ENCODE measurements around the gene PTPRE.

PTPRE gene

GRCh38 chr10:128102480-128103228 lies 195.8 kb downstream of the PTPRE start:
- Histone ChIP-seq H3K27me3 (ENCODE audit: control insufficient read depth, insufficient read depth, low read length) (no peaks in the 10 kb centered on the region), H3K4me1 (ENCODE audit: control insufficient read depth, insufficient read depth, low read length) (no peaks in the 10 kb centered on the region), H3K36me3 (ENCODE audit: control insufficient read depth, insufficient read depth, low read length) (peaks cover 61% of the 10 kb centered on the region), H3K9ac (ENCODE audit: low read depth, low read length) (no peak overlapping the region), H3K4me3 (ENCODE audit: low read depth, low read length) (no peak overlapping the region), H3K9me3 (ENCODE audit: control insufficient read depth, insufficient read depth, low read length) (no peaks in the 10 kb centered on the region)

GRCh38 chr10:128103229-128103714 lies 196.4 kb downstream of the PTPRE start:
- Histone ChIP-seq H3K9ac (ENCODE audit: low read depth, low read length) (no peak overlapping the region), H3K36me3 (ENCODE audit: control insufficient read depth, insufficient read depth, low read length) (peaks cover 65% of the 10 kb centered on the region)

GRCh38 chr10:128105383-128105782 lies 198.5 kb downstream of the PTPRE start:
- no peaks in the 10 kb centered on the region for H3K27me3 ChIP-seq (ENCODE audit: control insufficient read depth, insufficient read depth, low read length)
- peaks cover 60% of the 10 kb centered on the region for H3K36me3 ChIP-seq (ENCODE audit: control insufficient read depth, insufficient read depth, low read length)
- no peaks in the 10 kb centered on the region for H3K4me1 ChIP-seq (ENCODE audit: control insufficient read depth, insufficient read depth, low read length)
- H3K9me3 ChIP-seq (ENCODE audit: control insufficient read depth, insufficient read depth, low read length): no peaks in the 10 kb centered on the region
- no peak overlapping the region for H3K9ac ChIP-seq (ENCODE audit: low read depth, low read length)
- H3K4me3 ChIP-seq (ENCODE audit: low read depth, low read length): no peak overlapping the region

More at GRCh38 chr10:128103229-128103714, 196.4 kb downstream of the PTPRE start:
- Histone ChIP-seq H3K4me3 (ENCODE audit: low read depth, low read length) (no peak overlapping the region), H3K4me1 (ENCODE audit: control insufficient read depth, insufficient read depth, low read length) (no peaks in the 10 kb centered on the region), H3K9me3 (ENCODE audit: control insufficient read depth, insufficient read depth, low read length) (no peaks in the 10 kb centered on the region), H3K27me3 (ENCODE audit: control insufficient read depth, insufficient read depth, low read length) (no peaks in the 10 kb centered on the region)

- Histone ChIP-seq H3K27me3 (ENCODE audit: control insufficient read depth, insufficient read depth, low read length) (no peaks in the 10 kb centered on the region), H3K9ac (ENCODE audit: low read depth, low read length) (no peak overlapping the region), H3K9me3 (ENCODE audit: control insufficient read depth, insufficient read depth, low read length) (no peaks in the 10 kb centered on the region), H3K4me3 (ENCODE audit: low read depth, low read length) (no peak overlapping the region), H3K4me1 (ENCODE audit: control insufficient read depth, insufficient read depth, low read length) (no peaks in the 10 kb centered on the region), H3K36me3 (ENCODE audit: control insufficient read depth, insufficient read depth, low read length) (peaks cover 59% of the 10 kb centered on the region)
Observed at GRCh38 chr10:128109707-128110106, 202.8 kb downstream of the PTPRE start.

- no peak overlapping the region for H3K4me3 ChIP-seq (ENCODE audit: low read depth, low read length)
- H3K27me3 ChIP-seq (ENCODE audit: control insufficient read depth, insufficient read depth, low read length): no peaks in the 10 kb centered on the region
- no peak overlapping the region for H3K9ac ChIP-seq (ENCODE audit: low read depth, low read length)
- H3K9me3 ChIP-seq (ENCODE audit: control insufficient read depth, insufficient read depth, low read length): no peaks in the 10 kb centered on the region
- H3K4me1 ChIP-seq (ENCODE audit: control insufficient read depth, insufficient read depth, low read length): no peaks in the 10 kb centered on the region
- peaks cover 59% of the 10 kb centered on the region for H3K36me3 ChIP-seq (ENCODE audit: control insufficient read depth, insufficient read depth, low read length)
Observed at GRCh38 chr10:128110339-128110738, 203.4 kb downstream of the PTPRE start.

GRCh38 chr10:128111696-128112095 lies 204.8 kb downstream of the PTPRE start:
- Histone ChIP-seq H3K9me3 (ENCODE audit: control insufficient read depth, insufficient read depth, low read length) (no peaks in the 10 kb centered on the region), H3K27me3 (ENCODE audit: control insufficient read depth, insufficient read depth, low read length) (no peaks in the 10 kb centered on the region), H3K4me3 (ENCODE audit: low read depth, low read length) (no peak overlapping the region), H3K9ac (ENCODE audit: low read depth, low read length) (no peak overlapping the region), H3K4me1 (ENCODE audit: control insufficient read depth, insufficient read depth, low read length) (no peaks in the 10 kb centered on the region), H3K36me3 (ENCODE audit: control insufficient read depth, insufficient read depth, low read length) (peaks cover 59% of the 10 kb centered on the region)

GRCh38 chr10:128113026-128113425 lies 206.1 kb downstream of the PTPRE start:
- Histone ChIP-seq H3K4me1 (ENCODE audit: control insufficient read depth, insufficient read depth, low read length) (no peaks in the 10 kb centered on the region), H3K27me3 (ENCODE audit: control insufficient read depth, insufficient read depth, low read length) (no peaks in the 10 kb centered on the region), H3K4me3 (ENCODE audit: low read depth, low read length) (no peak overlapping the region), H3K9ac (ENCODE audit: low read depth, low read length) (no peak overlapping the region), H3K9me3 (ENCODE audit: control insufficient read depth, insufficient read depth, low read length) (no peaks in the 10 kb centered on the region), H3K36me3 (ENCODE audit: control insufficient read depth, insufficient read depth, low read length) (peaks cover 46% of the 10 kb centered on the region)

GRCh38 chr10:128114901-128115300 lies 208.0 kb downstream of the PTPRE start:
- H3K27me3 ChIP-seq (ENCODE audit: control insufficient read depth, insufficient read depth, low read length): no peaks in the 10 kb centered on the region
- peaks cover 42% of the 10 kb centered on the region for H3K36me3 ChIP-seq (ENCODE audit: control insufficient read depth, insufficient read depth, low read length)
- no peak overlapping the region for H3K4me3 ChIP-seq (ENCODE audit: low read depth, low read length)
- no peaks in the 10 kb centered on the region for H3K9me3 ChIP-seq (ENCODE audit: control insufficient read depth, insufficient read depth, low read length)
- no peak overlapping the region for H3K9ac ChIP-seq (ENCODE audit: low read depth, low read length)
- no peaks in the 10 kb centered on the region for H3K4me1 ChIP-seq (ENCODE audit: control insufficient read depth, insufficient read depth, low read length)

- Histone ChIP-seq H3K9me3 (ENCODE audit: control insufficient read depth, insufficient read depth, low read length) (no peaks in the 10 kb centered on the region), H3K4me1 (ENCODE audit: control insufficient read depth, insufficient read depth, low read length) (no peaks in the 10 kb centered on the region), H3K27me3 (ENCODE audit: control insufficient read depth, insufficient read depth, low read length) (no peaks in the 10 kb centered on the region), H3K4me3 (ENCODE audit: low read depth, low read length) (no peak overlapping the region), H3K9ac (ENCODE audit: low read depth, low read length) (no peak overlapping the region), H3K36me3 (ENCODE audit: control insufficient read depth, insufficient read depth, low read length) (peaks cover 42% of the 10 kb centered on the region)
Observed at GRCh38 chr10:128115356-128115755, 208.5 kb downstream of the PTPRE start.

GRCh38 chr10:128116187-128116586 lies 209.3 kb downstream of the PTPRE start:
- no peaks in the 10 kb centered on the region for H3K27me3 ChIP-seq (ENCODE audit: control insufficient read depth, insufficient read depth, low read length)
- H3K9me3 ChIP-seq (ENCODE audit: control insufficient read depth, insufficient read depth, low read length): no peaks in the 10 kb centered on the region
- no peak overlapping the region for H3K9ac ChIP-seq (ENCODE audit: low read depth, low read length)
- peaks cover 41% of the 10 kb centered on the region for H3K36me3 ChIP-seq (ENCODE audit: control insufficient read depth, insufficient read depth, low read length)
- no peak overlapping the region for H3K4me3 ChIP-seq (ENCODE audit: low read depth, low read length)
- no peaks in the 10 kb centered on the region for H3K4me1 ChIP-seq (ENCODE audit: control insufficient read depth, insufficient read depth, low read length)

- Histone ChIP-seq H3K4me1 (ENCODE audit: control insufficient read depth, insufficient read depth, low read length) (no peaks in the 10 kb centered on the region), H3K36me3 (ENCODE audit: control insufficient read depth, insufficient read depth, low read length) (peaks cover 36% of the 10 kb centered on the region), H3K27me3 (ENCODE audit: control insufficient read depth, insufficient read depth, low read length) (no peaks in the 10 kb centered on the region), H3K9ac (ENCODE audit: low read depth, low read length) (no peak overlapping the region), H3K4me3 (ENCODE audit: low read depth, low read length) (no peak overlapping the region), H3K9me3 (ENCODE audit: control insufficient read depth, insufficient read depth, low read length) (no peaks in the 10 kb centered on the region)
Observed at GRCh38 chr10:128116851-128117615, 210.1 kb downstream of the PTPRE start.
